Mesothelial cell of epicardium (in vitro differentiated cells): ENCODE results near the gene NFS1. TPM values are rescaled to one million over a fixed set of nuclear protein-coding genes. Genes with fewer than 3 reads are reported as not detected.
"Not testable (repeated sequence)": the region's sequence is repeated elsewhere in the genome, so short reads cannot be mapped to it uniquely, and the experiment has no call there.

ENCODE experiments used
- DNase-seq, 2 experiments: peaks; one replicate each; pipeline ENCODE4 v3.0.0; 2021; ENCODE audit warnings: low spot score in 2 of 2; ENCODE audit not compliant: unreplicated experiment in 2 of 2
- H3K27ac Mint-ChIP-seq: 2 replicates; pipeline ENCODE4 v1.8.0; 2021; ENCODE audit warnings: mixed read lengths
- H3K27me3 Mint-ChIP-seq: 2 replicates; pipeline ENCODE4 v1.8.0; 2021; ENCODE audit warnings: low read depth, mixed read lengths
- H3K36me3 Mint-ChIP-seq: 2 replicates; pipeline ENCODE4 v1.8.0; 2021; ENCODE audit warnings: mixed read lengths
- H3K4me1 Mint-ChIP-seq: 2 replicates; pipeline ENCODE4 v1.8.0; 2021; ENCODE audit warnings: mixed read lengths
- H3K4me3 Mint-ChIP-seq: 2 replicates; pipeline ENCODE4 v1.8.0; 2021; ENCODE audit warnings: mild to moderate bottlenecking, moderate library complexity, mixed read lengths
- H3K9me3 Mint-ChIP-seq: 2 replicates; pipeline ENCODE4 v1.8.0; 2021; ENCODE audit warnings: mixed read lengths
- CTCF ChIP-seq: fragments of 200-600 bp; sonication (generic); IDR thresholded peaks from one replicate; pipeline ENCODE4 v1.5.0; 2021; ENCODE audit warnings: antibody characterized with exemption; ENCODE audit not compliant: unreplicated experiment
- total RNA-seq: library from RNA; stranded (reverse); gene quantifications from 3 replicates; pipeline ENCODE4 v1.2.1, GENCODE V29; 2021

NFS1 gene
- total RNA-seq, 1 donor from 2014 or later, result 18.9 TPM

- Mint-ChIP-seq H3K27ac (peak overlapping the region; percentile 43), H3K9me3 (no peaks in the 10 kb centered on the region), H3K36me3 (peaks cover 46% of the 10 kb centered on the region), H3K27me3 (no peaks in the 10 kb centered on the region), H3K4me1 (no peaks in the 10 kb centered on the region), H3K4me3 (no peak overlapping the region)
- DNase-seq, result no peak
- TF ChIP-seq CTCF, result no peak
Measured at GRCh38 chr20:35721621-35722020, 22.5 kb upstream of the NFS1 start.

DNA sequence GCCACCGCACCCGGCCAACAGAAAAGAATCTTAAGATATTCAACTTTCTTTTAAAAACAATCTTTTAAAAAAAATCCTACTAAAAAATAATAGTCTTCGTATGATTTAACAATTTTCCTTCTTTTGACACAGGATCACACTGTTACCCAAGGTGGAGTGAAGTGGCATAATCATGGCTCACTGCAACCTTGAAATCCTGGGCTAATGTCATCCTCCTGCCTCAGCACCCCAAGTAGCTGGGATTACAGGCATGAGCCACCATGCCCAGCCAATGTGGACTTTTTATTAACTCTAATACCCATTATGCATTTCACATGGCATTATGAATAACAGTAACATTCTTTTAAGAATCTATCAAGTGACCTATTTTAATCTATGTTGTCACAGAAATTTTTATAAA, 22.1 kb upstream of the NFS1 start:
- DNase-seq, result no peak
- Mint-ChIP-seq H3K27me3 (no peaks in the 10 kb centered on the region), H3K27ac (peak overlapping the region; percentile 34), H3K9me3 (no peaks in the 10 kb centered on the region), H3K36me3 (peaks cover 44% of the 10 kb centered on the region), H3K4me3 (no peak overlapping the region), H3K4me1 (no peaks in the 10 kb centered on the region)
- no peak for TF ChIP-seq CTCF

DNA sequence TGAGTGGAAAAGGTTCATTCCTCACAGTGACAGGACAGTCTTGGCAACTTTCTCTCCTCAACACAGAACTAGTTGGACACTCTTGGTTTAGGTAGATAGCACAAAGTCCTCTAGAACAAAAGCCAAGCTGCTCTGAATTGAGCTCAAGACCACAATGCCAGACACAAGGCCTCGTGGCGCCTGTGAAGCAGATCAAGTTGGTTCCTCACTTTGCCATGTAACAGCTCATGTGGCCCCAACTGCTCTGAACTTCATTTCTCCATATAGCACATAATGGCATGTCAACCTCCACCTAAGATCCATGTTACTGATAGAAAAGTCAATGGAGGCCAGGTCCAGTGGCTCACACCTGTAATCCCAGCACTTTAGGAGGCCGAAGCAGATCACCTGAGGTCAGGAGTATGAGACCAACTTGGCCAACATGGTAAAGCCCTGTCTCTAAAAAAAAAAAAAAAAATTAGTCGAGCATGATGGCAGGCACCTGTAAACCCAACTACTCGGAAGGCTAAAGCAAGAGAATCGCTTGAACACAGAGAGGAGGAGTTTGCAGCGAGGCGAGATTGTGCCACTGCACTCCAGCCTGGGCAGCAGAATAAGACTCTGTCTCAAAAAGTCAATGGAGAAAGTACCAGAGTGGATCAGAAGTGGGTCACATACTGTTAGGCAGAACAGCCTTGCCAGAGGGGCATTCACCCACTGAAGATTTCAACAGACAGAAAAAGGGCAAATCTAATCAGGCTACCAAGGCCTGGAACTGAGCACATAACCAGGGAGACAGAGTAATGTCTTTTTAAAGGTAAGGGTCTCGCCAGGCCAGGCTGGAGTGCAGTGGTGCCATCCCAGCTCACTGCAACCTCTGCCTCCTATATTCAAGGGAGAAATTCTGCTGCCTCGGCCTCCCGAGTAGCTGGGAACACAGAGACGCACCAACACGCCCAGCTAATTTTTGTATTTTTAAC, 21.3 kb upstream of the NFS1 start:
- DNase-seq, result no peak
- no peaks in the 10 kb centered on the region for H3K4me1 Mint-ChIP-seq
- TF ChIP-seq CTCF, result no peak
- H3K27me3 Mint-ChIP-seq, result no peaks in the 10 kb centered on the region
- no peak overlapping the region for H3K4me3 Mint-ChIP-seq
- no peaks in the 10 kb centered on the region for H3K9me3 Mint-ChIP-seq
- peak overlapping the region; percentile 36 for H3K27ac Mint-ChIP-seq
- H3K36me3 Mint-ChIP-seq, result peaks cover 48% of the 10 kb centered on the region

GRCh38 chr20:35719717-35720116, 20.6 kb upstream of the NFS1 start:
- H3K4me1 Mint-ChIP-seq, result no peaks in the 10 kb centered on the region
- H3K27me3 Mint-ChIP-seq, result no peaks in the 10 kb centered on the region
- H3K9me3 Mint-ChIP-seq, result no peaks in the 10 kb centered on the region
- no peak overlapping the region for H3K4me3 Mint-ChIP-seq
- no peak for DNase-seq
- no peak overlapping the region for H3K27ac Mint-ChIP-seq
- H3K36me3 Mint-ChIP-seq, result peaks cover 46% of the 10 kb centered on the region
- TF ChIP-seq CTCF, result no peak

GRCh38 chr20:35718972-35719635, 20.0 kb upstream of the NFS1 start:
- Mint-ChIP-seq H3K36me3 (peaks cover 44% of the 10 kb centered on the region), H3K4me3 (no peak overlapping the region), H3K9me3 (no peaks in the 10 kb centered on the region), H3K4me1 (no peaks in the 10 kb centered on the region), H3K27me3 (no peaks in the 10 kb centered on the region), H3K27ac (no peak overlapping the region)
- TF ChIP-seq CTCF, result no peak
- DNase-seq, result no peak

DNA sequence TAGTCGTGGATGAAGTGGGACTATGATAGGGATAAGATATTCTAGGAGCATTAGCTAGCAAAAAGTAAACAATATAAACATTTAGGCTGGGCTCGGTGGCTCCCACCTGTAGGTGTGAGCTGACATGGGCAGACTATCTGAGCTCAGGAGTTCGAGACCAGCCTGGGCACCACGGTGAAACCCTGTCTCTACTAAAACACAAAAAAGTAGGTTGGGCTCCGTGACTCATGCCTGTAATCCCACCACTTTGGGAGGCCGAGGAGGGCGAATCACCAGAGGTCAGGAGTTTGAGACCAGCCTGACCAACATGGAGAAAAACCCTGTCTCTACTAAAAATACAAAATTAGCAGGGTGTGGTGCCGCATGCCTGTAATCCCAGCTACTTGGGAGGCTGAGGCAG, 19.2 kb upstream of the NFS1 start:
- DNase-seq, H3K9me3 Mint-ChIP-seq, H3K4me1 Mint-ChIP-seq, H3K27me3 Mint-ChIP-seq, H3K4me3 Mint-ChIP-seq: not testable (repeated sequence)
- Mint-ChIP-seq H3K27ac (peak overlapping the region; percentile 61), H3K36me3 (peaks cover 45% of the 10 kb centered on the region)
